Epidermal melanocyte (primary cell): Measurements from ENCODE around the gene TAAR9.

Source experiments
- DNase-seq: peaks from one replicate; pipeline ENCODE4 v3.0.0; 2011; ENCODE audit warnings: low spot score; ENCODE audit not compliant: insufficient read length

TAAR9 gene

DNA sequence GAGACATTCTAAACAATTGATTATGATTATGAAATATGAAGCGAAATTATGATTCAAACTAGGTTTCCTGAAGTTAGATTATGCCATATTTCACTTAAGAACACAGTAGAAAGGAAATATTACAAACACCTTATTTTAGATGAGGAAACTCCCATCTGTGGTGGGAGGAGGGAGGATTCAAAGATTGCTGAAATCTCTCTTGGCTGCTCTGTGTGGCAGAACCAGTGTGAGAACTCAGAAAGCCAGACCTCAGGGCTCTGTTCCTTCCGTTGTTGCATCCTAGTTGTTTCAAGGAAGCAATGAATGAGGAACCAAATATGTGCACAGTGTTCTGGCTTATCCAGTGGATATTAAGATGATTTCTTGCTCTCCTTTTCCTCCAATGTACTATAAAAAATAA is 49.3 kb downstream of the TAAR9 start:
- no peak for DNase-seq
